ENCODE data around the gene ZBTB24.
"Not testable (repeated sequence)": the region's sequence is repeated elsewhere in the genome, so short reads cannot be mapped to it uniquely, and the experiment has no call there.

Gene ZBTB24

GRCh38 chr6:109482905-109483734 lies at the start of gene ZBTB24:
TSS of gene ZBTB24 (minus strand) at chr6:109483219. CDS start at chr6:109482026, 1,193 bp downstream.
- peak; percentile 54 to 89 (median 81) for DNase-seq

GRCh38 chr6:109531446-109531845 lies 48.4 kb upstream of the ZBTB24 start:
- DNase-seq: no peak

GRCh38 chr6:109527989-109528388 lies 45.0 kb upstream of the ZBTB24 start:
- no peak for DNase-seq

GRCh38 chr6:109526905-109527628 lies 44.0 kb upstream of the ZBTB24 start:
- DNase-seq: peak in 3 of 4 experiments; percentile 1 to 6 (median 5)

GRCh38 chr6:109524129-109524528 lies 41.1 kb upstream of the ZBTB24 start:
- DNase-seq: no peak

GRCh38 chr6:109523478-109523877 lies 40.5 kb upstream of the ZBTB24 start:
- DNase-seq: no peak

GRCh38 chr6:109521080-109521479 lies 38.1 kb upstream of the ZBTB24 start:
- no peak for DNase-seq

- not testable (repeated sequence) for DNase-seq
These were observed 36.6 kb upstream of the ZBTB24 start for GRCh38 chr6:109519647-109520046.

- DNase-seq: no peak
These were observed 33.9 kb upstream of the ZBTB24 start for GRCh38 chr6:109516929-109517328.

GRCh38 chr6:109515781-109516409 lies 32.9 kb upstream of the ZBTB24 start:
- DNase-seq: no peak

- DNase-seq: no peak
These were observed 31.9 kb upstream of the ZBTB24 start for GRCh38 chr6:109514946-109515345.

- no peak for DNase-seq
These were observed 30.6 kb upstream of the ZBTB24 start for GRCh38 chr6:109513571-109514071.

GRCh38 chr6:109512271-109512817 lies 29.3 kb upstream of the ZBTB24 start:
- DNase-seq: no peak

- no peak for DNase-seq
These were observed 28.8 kb upstream of the ZBTB24 start for GRCh38 chr6:109511832-109512231.

- no peak for DNase-seq
These were observed 27.3 kb upstream of the ZBTB24 start for GRCh38 chr6:109510358-109510757.

GRCh38 chr6:109508166-109508860 lies 25.3 kb upstream of the ZBTB24 start:
- DNase-seq: no peak

GRCh38 chr6:109507490-109508072 lies 24.6 kb upstream of the ZBTB24 start:
- DNase-seq: no peak

- DNase-seq: no peak
These were observed 23.8 kb upstream of the ZBTB24 start for GRCh38 chr6:109506841-109507240.

GRCh38 chr6:109506314-109506713 lies 23.3 kb upstream of the ZBTB24 start:
- DNase-seq: no peak

GRCh38 chr6:109503327-109504224 lies 20.6 kb upstream of the ZBTB24 start:
- DNase-seq: no peak

GRCh38 chr6:109498936-109499335 lies 15.9 kb upstream of the ZBTB24 start:
- no peak for DNase-seq

All from activated naive CD4-positive, alpha-beta T cell (primary cell).